GM10266 (cell line): ENCODE results near the gene CSMD2.
A peak's percentile ranks its signal among the peaks of the same experiment; 100 is the strongest.

Experiments used
- DNase-seq: peaks from one replicate; pipeline ENCODE4 v3.0.0; 2012; ENCODE audit errors: extremely low spot score
- CTCF ChIP-seq: IDR thresholded peaks from 2 replicates; pipeline ENCODE4 v1.5.1; 2012; ENCODE audit warnings: mild to moderate bottlenecking, low read depth; ENCODE audit not compliant: control insufficient read depth, insufficient read depth; ENCODE audit errors: missing control alignments

The CSMD2 gene

GRCh38 chr1:33640114-33640660 is 524.8 kb downstream of the CSMD2 start:
- DNase-seq: no peak

GRCh38 chr1:33637846-33638440 is 527.1 kb downstream of the CSMD2 start:
- no peak for TF ChIP-seq CTCF
- DNase-seq: no peak

More at GRCh38 chr1:33640114-33640660, 524.8 kb downstream of the CSMD2 start:
- no peak for TF ChIP-seq CTCF

- DNase-seq: no peak
- no peak for TF ChIP-seq CTCF
Observed at GRCh38 chr1:33636209-33636608, 528.8 kb downstream of the CSMD2 start.

- no peak for TF ChIP-seq CTCF
- DNase-seq: no peak
Observed at GRCh38 chr1:33635336-33636012, 529.6 kb downstream of the CSMD2 start.

- TF ChIP-seq CTCF: peak; percentile 56
- peak; percentile 40 for DNase-seq
Observed at GRCh38 chr1:33634806-33635205, 530.2 kb downstream of the CSMD2 start.

- TF ChIP-seq CTCF: no peak
- DNase-seq: no peak
Observed at GRCh38 chr1:33634143-33634542, 530.9 kb downstream of the CSMD2 start.
